PC-3 (cell line): ENCODE measurements around the gene SPRED3. TPM values are rescaled to one million over a fixed set of nuclear protein-coding genes. Genes with fewer than 3 reads are reported as not detected.

Source experiments
- ATAC-seq: fragments of 200-7000 bp; cut with Tn5 transposase; 2 replicates; pipeline ENCODE4 v1.9.1; 2020; ENCODE audit warnings: mild to moderate bottlenecking, moderate library complexity
- BruUV-seq: library from RNA; stranded (reverse); fragments of 400-500 nt; replicated peaks from 2 replicates; lab custom pipeline; 2021; lab: Mats Ljungman, UMichigan
- CTCF ChIA-PET: fragments of 300-600 bp; sonication (Branson Sonifier 250); formaldehyde crosslinking; loops from one replicate; lab custom pipeline; 2022; ENCODE audit warnings: antibody characterized with exemption; lab: Charles Lee
- POLR2A ChIA-PET: fragments of 300-600 bp; sonication (Branson Sonifier 250); formaldehyde crosslinking; loops from one replicate; lab custom pipeline; 2022; ENCODE audit warnings: antibody characterized with exemption; ENCODE audit not compliant: unreplicated experiment; lab: Charles Lee
- DNase-seq: peaks from one replicate; pipeline ENCODE4 v3.0.0-alpha.2; 2015
- H2AFZ ChIP-seq: fragments of 300-600 bp; sonication (generic); 2 replicates; pipeline ENCODE4 v1.6.0; 2016; ENCODE audit warnings: antibody characterized with exemption, low read length
- H3F3A ChIP-seq: fragments of 300-600 bp; sonication (generic); one replicate; pipeline ENCODE4 v1.6.0; 2017; ENCODE audit warnings: antibody characterized with exemption, low read length, control low read depth, mild to moderate bottlenecking; ENCODE audit not compliant: unreplicated experiment
- H3K27ac ChIP-seq: fragments of 300-600 bp; sonication (generic); 2 replicates; pipeline ENCODE4 v1.5.1; 2016; ENCODE audit warnings: mild to moderate bottlenecking, low read length
- H3K27me3 ChIP-seq: fragments of 300-600 bp; sonication (generic); 2 replicates; pipeline ENCODE4 v1.6.1; 2016; ENCODE audit warnings: low read length, mixed read lengths
- H3K36me3 ChIP-seq: fragments of 300-600 bp; sonication (generic); 2 replicates; pipeline ENCODE4 v1.6.1; 2016; ENCODE audit warnings: low read depth, mixed run types, low read length, mixed read lengths
- H3K4me1 ChIP-seq: fragments of 300-600 bp; sonication (generic); 2 replicates; pipeline ENCODE4 v1.5.1; 2016; ENCODE audit warnings: low read length; ENCODE audit not compliant: insufficient read depth
- H3K4me2 ChIP-seq: fragments of 300-600 bp; sonication (generic); 2 replicates; pipeline ENCODE4 v1.6.0; 2016; ENCODE audit warnings: low read length
- H3K4me3 ChIP-seq: fragments of 300-600 bp; sonication (generic); 2 replicates; pipeline ENCODE4 v1.5.1; 2016; ENCODE audit warnings: mild to moderate bottlenecking, low read length, mixed read lengths
- H3K79me2 ChIP-seq: fragments of 300-600 bp; sonication (generic); 2 replicates; pipeline ENCODE4 v1.6.1; 2017; ENCODE audit warnings: low read length, mixed read lengths
- H3K9ac ChIP-seq: fragments of 300-600 bp; sonication (generic); 2 replicates; pipeline ENCODE4 v1.6.0; 2016; ENCODE audit warnings: mild to moderate bottlenecking, low read length
- H3K9me2 ChIP-seq: fragments of 300-600 bp; sonication (generic); replicated peaks from 2 replicates; pipeline ENCODE4 v1.6.1; 2016; ENCODE audit warnings: mixed run types, low read length, mixed read lengths
- H3K9me3 ChIP-seq: fragments of 300-600 bp; sonication (generic); 2 replicates; pipeline ENCODE4 v1.6.1; 2016; ENCODE audit warnings: low read length, mixed read lengths
- H4K20me1 ChIP-seq: fragments of 300-600 bp; sonication (generic); 2 replicates; pipeline ENCODE4 v1.6.1; 2016; ENCODE audit warnings: low read length, mixed read lengths
- CTCF ChIP-seq: fragments of 300-600 bp; sonication (generic); conservative IDR thresholded peaks from 2 replicates; pipeline ENCODE4 v1.5.1; 2017; ENCODE audit warnings: antibody characterized with exemption, low read depth, mild to moderate bottlenecking, low read length
- EZH2 ChIP-seq: fragments of 300-600 bp; sonication (generic); IDR thresholded peaks from one replicate; pipeline ENCODE4 v1.6.1; 2017; ENCODE audit warnings: antibody characterized with exemption, mild to moderate bottlenecking, low read length; ENCODE audit not compliant: unreplicated experiment
- EZH2phosphoT487 ChIP-seq: fragments of 300-600 bp; sonication (generic); IDR thresholded peaks from 2 replicates; pipeline ENCODE4 v1.6.1; 2018; ENCODE audit warnings: mild to moderate bottlenecking, antibody characterized with exemption, low read length, borderline replicate concordance
- intact Hi-C: fragments of 100-400 bp; cut with micrococcal nuclease; formaldehyde crosslinking; loops from 2 replicates; pipeline ENCODE4 v1.9.0; 2023
- total RNA-seq: library from RNA; depleted of rRNA; stranded (reverse); fragments of >200 nt; gene quantifications from 2 replicates; pipeline ENCODE4 v1.2.3, GENCODE V29; 2014

SPRED3 gene
- total RNA-seq, 1 experiment from 2014 or later = 4.1 TPM

DNA sequence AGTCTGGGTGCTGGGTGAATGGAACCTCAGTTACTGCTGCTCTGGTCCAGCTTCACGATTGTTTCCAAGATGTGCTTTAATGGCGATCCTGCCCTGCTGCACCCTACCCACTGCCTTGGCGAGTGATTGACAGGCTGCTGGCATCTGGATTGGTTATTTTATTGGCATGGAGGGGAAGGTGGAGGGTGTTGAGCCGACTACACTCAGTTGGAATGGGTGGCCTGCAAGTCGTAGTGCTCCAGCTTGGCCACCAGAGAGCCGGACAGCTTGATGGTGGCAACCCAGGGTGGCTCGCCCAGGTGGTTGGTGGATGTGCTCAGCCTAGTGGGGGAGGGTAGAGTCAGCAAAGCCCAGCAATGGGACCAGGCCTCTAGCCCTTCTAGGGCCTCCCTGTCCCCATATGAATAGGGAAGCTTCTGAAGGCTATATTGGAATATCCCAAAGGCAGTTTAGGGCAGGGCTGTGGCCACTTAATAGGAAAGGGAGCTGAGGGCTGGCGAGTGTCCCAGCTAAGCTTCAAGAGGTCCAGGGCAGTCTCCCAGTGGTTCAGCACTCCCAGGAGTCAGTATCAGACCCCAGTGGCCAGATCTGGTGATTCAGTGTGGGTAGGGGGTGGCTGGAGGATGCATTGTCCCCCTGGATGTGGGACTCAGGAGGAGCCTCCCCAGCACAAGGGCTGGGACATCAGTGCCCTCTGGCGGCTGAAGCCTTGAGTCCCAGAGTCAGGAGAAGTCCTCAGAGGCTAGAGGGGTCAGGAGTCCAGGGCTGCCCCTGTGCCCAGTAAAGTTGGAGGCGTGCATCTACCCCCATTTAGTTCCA is 4.1 kb upstream of the SPRED3 start:
- no peak overlapping the region for H3K4me3 ChIP-seq
- intact Hi-C loops = loop anchor here (5.0 kb wide), 1 partner anchor 47 kb away; the partner anchor contains the start of gene CATSPERG
- H3K4me2 ChIP-seq = no peak overlapping the region
- H3K36me3 ChIP-seq = peaks cover 16% of the 10 kb centered on the region
- TF ChIP-seq CTCF (peak; percentile 43), EZH2 (no peak)
- no peaks in the 10 kb centered on the region for H3F3A ChIP-seq
- H4K20me1 ChIP-seq = no peaks in the 10 kb centered on the region
- ChIA-PET CTCF (interaction anchor here (0.5 kb wide), 1 partner anchor 48 kb away, joined by 3 read pairs; no protein-coding TSS in a partner anchor), POLR2A (interaction anchor here (0.6 kb wide), 1 partner anchor 968 kb away, joined by 4 read pairs; no protein-coding TSS in a partner anchor)
- BruUV-seq = no TSS peak
- H3K27me3 ChIP-seq = no peaks in the 10 kb centered on the region
- peak; percentile 19 for DNase-seq
- no peak overlapping the region for H2AFZ ChIP-seq
- H3K9me2 ChIP-seq = no peaks in the 10 kb centered on the region
- H3K9ac ChIP-seq = no peak overlapping the region
- H3K9me3 ChIP-seq = no peaks in the 10 kb centered on the region
- H3K27ac ChIP-seq = no peak overlapping the region
- no peaks in the 10 kb centered on the region for H3K79me2 ChIP-seq
- no peak for ATAC-seq
- peaks cover 3% of the 10 kb centered on the region; the same call in 1 of the 2 replicates for H3K4me1 ChIP-seq

DNA sequence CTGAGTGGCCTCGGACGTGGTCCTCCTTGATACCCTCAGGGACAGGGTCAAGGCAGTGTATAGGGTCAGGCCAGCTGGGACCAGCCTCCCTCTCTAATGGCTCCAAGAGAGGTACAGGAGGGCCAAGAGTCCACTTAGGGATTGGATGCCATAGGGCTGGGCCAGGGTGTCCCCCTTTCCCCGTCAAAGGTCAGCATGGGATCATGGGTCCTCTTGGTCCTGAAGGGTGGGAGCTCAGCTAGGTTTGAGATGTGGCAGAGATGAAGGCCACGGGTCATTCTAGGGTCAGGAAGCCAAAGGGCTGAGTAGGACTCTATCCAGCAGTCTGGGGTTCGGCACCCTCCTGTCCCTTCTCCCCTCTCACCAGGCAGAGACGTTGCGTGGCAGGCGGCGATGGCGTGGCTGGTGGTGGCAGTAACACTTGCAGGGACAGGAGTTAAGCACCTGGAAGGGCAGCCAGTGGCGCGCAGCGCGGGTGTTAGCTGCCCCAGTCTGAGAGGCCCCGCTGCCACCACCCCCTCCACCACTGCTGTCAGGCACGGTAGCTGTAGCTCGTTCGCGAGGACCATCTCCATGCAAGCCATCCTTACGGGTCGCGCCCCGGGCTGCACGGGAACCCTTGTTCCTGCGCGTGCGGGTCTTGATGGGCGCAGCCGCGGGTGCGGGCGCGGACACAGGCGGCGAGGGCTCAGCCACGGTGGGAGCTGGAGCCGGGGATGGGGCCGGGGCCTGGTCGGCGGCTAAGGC is 3.3 kb upstream of the SPRED3 start:
- ChIA-PET POLR2A (no interaction called here), CTCF (no interaction called here)
- no peak overlapping the region for H3K9ac ChIP-seq
- H3F3A ChIP-seq = no peaks in the 10 kb centered on the region
- H3K27ac ChIP-seq = no peak overlapping the region
- H4K20me1 ChIP-seq = no peaks in the 10 kb centered on the region
- no peak overlapping the region for H3K4me2 ChIP-seq
- TF ChIP-seq CTCF (no peak), EZH2phosphoT487 (no peak), EZH2 (no peak)
- no TSS peak for BruUV-seq
- ATAC-seq (no peak), DNase-seq (no peak)
- H3K4me3 ChIP-seq = no peak overlapping the region
- peaks cover 15% of the 10 kb centered on the region for H3K36me3 ChIP-seq
- H3K9me3 ChIP-seq = no peaks in the 10 kb centered on the region
- no peak overlapping the region for H2AFZ ChIP-seq
- peaks cover 6% of the 10 kb centered on the region; the same call in 1 of the 2 replicates for H3K4me1 ChIP-seq
- no peaks in the 10 kb centered on the region for H3K9me2 ChIP-seq
- H3K27me3 ChIP-seq = no peaks in the 10 kb centered on the region
- no peaks in the 10 kb centered on the region for H3K79me2 ChIP-seq
- intact Hi-C loops = loop anchor here (5.0 kb wide), 1 partner anchor 48 kb away; the partner anchor contains the start of gene CATSPERG
